ENCODE data around the gene STH.

GRCh38 chr17:46027976-46028325 is 28.9 kb downstream of the STH start:
- TF ChIP-seq CTCF (IDR thresholded peaks at IDR 0.05; ENCODE audit: low read length) (no peak), EZH2phosphoT487 (IDR thresholded peaks at IDR 0.05; ENCODE audit: low read length) (no peak)
